HEK293T (cell line): ENCODE data around the gene BECN2.

ENCODE experiments used
- BHLHE40 ChIP-seq: fragments of 450-650 bp; IDR thresholded peaks from 2 replicates; pipeline ENCODE4 v1.6.1; 2016; ENCODE audit warnings: mild to moderate bottlenecking, moderate library complexity, borderline replicate concordance
- CTBP1 ChIP-seq: fragments of 450-650 bp; IDR thresholded peaks from 2 replicates; pipeline ENCODE4 v1.6.1; 2016; ENCODE audit warnings: borderline replicate concordance
- FOXA1 ChIP-seq: fragments of 450-650 bp; IDR thresholded peaks from 2 replicates; pipeline ENCODE4 v1.6.1; 2016; ENCODE audit warnings: mild to moderate bottlenecking
- FOXK2 ChIP-seq: fragments of 450-650 bp; IDR thresholded peaks from 2 replicates; pipeline ENCODE4 v1.6.1; 2016; ENCODE audit warnings: mild to moderate bottlenecking
- FOXM1 ChIP-seq: fragments of 450-650 bp; IDR thresholded peaks from 2 replicates; pipeline ENCODE4 v1.6.1; 2017; ENCODE audit warnings: mild to moderate bottlenecking, borderline replicate concordance
- NFRKB ChIP-seq: fragments of 450-650 bp; IDR thresholded peaks from 2 replicates; pipeline ENCODE4 v1.6.1; 2016; ENCODE audit warnings: mild to moderate bottlenecking, moderate library complexity
- SP1 ChIP-seq: fragments of 450-650 bp; IDR thresholded peaks from 2 replicates; pipeline ENCODE4 v1.6.1; 2017
- TARDBP ChIP-seq: fragments of 450-650 bp; IDR thresholded peaks from 2 replicates; pipeline ENCODE4 v1.6.1; 2016
- TF ChIP-seq, protein P1 (sequence below): fragments of 450-650 bp; IDR thresholded peaks from 2 replicates; pipeline ENCODE4 v1.6.1; 2016

DNA sequence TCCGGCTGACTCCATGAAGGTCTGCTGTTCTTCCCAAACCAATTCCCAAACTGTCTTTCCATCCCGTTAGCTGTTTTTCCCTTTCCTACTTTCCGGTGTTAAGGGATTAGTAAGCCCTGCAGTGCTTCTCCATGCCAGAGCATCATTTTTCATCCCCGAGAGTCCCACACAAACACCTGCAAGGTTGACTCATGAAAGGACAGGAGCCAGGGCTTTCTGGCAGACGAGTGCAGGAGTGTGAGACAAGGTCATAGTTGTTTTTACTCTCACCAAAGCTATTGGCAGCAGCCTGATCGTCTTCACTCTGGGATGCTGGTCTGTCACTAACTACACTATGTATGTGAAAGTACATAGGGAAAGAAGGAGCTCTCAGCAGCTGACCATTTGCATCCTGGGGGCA is 10.2 kb upstream of the BECN2 start:
- TF ChIP-seq FOXM1 (no peak), BHLHE40 (no peak), SP1 (no peak), CTBP1 (no peak), TARDBP (no peak), FOXK2 (no peak), NFRKB (no peak), FOXA1 (no peak)
- TF ChIP-seq, protein P1, sequence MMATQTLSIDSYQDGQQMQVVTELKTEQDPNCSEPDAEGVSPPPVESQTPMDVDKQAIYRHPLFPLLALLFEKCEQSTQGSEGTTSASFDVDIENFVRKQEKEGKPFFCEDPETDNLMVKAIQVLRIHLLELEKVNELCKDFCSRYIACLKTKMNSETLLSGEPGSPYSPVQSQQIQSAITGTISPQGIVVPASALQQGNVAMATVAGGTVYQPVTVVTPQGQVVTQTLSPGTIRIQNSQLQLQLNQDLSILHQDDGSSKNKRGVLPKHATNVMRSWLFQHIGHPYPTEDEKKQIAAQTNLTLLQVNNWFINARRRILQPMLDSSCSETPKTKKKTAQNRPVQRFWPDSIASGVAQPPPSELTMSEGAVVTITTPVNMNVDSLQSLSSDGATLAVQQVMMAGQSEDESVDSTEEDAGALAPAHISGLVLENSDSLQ: no peak
